Sigmoid colon (tissue), 4 donors: ENCODE data around the gene LAMB1.

Experiments used
- EP300 ChIP-seq, 4 donors: sonication (generic); formaldehyde crosslinking; IDR thresholded peaks; one replicate each; pipeline ENCODE4 v1.6.1; 2017; ENCODE audit warnings: antibody characterized with exemption in 4 of 4
- POLR2A ChIP-seq, 2 donors: fragments of 450-650 bp; IDR thresholded peaks; one replicate each; pipeline ENCODE4 v1.6.1; 2016; ENCODE audit warnings: antibody characterized with exemption in 2 of 2, mild to moderate bottlenecking in 2 of 2, moderate library complexity in 2 of 2
- TF ChIP-seq, protein P1 (sequence below), 4 experiments: fragments of 450-650 bp in 3 of 4; fragments of 200-600 bp in 1 of 4; IDR thresholded peaks; one replicate each; pipeline ENCODE4 v1.5.1; 2016 to 2019; ENCODE audit warnings: antibody characterized with exemption in 4 of 4, mild to moderate bottlenecking in 3 of 4, moderate library complexity in 2 of 4

DNA sequence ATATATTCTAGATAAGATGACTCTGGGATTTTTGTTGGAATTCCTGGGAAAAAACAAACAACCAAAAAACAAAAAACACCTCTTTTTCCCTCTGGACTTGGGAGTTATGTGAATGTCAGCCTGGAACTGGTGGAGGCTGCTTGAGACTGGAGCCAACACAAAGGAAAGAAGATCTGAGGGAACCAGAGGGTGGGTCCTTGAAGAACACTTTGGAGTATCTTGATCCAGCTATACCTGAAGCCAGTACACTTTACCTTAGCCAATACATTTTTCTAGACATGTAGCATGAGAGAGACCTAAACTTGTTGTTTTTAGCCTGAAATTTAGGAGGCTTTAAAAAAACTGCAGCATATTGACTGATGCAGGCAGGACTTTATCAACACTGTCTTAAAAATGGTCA lies 5.9 kb upstream of the LAMB1 start:
- no peak for TF ChIP-seq EP300 (IDR thresholded peaks at IDR 0.05)
- TF ChIP-seq, protein P1, sequence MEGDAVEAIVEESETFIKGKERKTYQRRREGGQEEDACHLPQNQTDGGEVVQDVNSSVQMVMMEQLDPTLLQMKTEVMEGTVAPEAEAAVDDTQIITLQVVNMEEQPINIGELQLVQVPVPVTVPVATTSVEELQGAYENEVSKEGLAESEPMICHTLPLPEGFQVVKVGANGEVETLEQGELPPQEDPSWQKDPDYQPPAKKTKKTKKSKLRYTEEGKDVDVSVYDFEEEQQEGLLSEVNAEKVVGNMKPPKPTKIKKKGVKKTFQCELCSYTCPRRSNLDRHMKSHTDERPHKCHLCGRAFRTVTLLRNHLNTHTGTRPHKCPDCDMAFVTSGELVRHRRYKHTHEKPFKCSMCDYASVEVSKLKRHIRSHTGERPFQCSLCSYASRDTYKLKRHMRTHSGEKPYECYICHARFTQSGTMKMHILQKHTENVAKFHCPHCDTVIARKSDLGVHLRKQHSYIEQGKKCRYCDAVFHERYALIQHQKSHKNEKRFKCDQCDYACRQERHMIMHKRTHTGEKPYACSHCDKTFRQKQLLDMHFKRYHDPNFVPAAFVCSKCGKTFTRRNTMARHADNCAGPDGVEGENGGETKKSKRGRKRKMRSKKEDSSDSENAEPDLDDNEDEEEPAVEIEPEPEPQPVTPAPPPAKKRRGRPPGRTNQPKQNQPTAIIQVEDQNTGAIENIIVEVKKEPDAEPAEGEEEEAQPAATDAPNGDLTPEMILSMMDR (IDR thresholded peaks at IDR 0.05): no peak
- TF ChIP-seq POLR2A (IDR thresholded peaks at IDR 0.05): no peak
